HG02610 (cell line): Measurements from ENCODE around the gene KCNN3.

Experiments used
- ATAC-seq: cut with Tn5 transposase; IDR thresholded peaks from one replicate; pipeline ENCODE4 v1.9.1; 2021; ENCODE audit warnings: mild to moderate bottlenecking, moderate library complexity; ENCODE audit not compliant: unreplicated experiment

The KCNN3 gene

DNA sequence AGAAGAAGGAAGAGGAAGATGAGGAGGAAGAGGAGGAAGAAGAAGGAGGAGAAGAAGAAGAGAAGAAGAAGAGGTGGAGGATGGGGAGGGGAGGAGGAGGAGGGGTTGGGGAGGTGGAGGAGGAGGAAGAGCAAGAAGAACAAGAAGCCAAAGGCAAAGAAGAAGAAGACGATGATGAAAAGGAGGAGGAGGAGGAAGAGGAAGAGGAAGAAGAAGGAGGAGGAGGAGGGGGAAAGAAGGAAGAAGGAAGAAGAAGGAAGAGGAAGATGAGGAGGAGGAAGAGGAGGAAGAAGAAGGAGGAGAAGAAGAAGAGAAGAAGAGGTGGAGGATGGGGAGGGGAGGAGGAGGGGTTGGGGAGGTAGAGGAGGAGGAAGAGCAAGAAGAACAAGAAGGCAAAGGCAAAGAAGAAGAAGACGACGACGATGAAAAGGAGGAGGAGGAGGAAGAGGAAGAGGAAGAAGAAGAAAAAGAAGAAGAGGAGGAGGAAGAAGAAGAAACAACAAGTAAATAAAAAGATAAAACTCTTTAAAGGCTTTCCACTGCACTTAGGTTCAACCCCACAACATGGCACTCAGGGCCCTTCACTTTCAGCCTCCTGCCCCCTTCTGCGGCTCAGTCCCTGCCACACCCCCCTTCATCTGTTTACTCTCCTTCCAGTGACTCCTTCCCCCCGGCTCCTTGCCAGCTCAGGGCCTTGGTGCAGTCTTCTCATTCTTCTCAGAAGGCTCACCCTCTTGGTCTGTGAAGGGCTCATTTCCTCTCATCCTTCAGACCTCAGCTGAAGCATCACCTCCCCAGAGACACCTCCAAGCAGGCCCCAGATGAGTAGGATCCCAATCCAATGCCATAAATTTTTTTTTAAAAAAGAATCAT is 114.0 kb downstream of the KCNN3 start:
- ATAC-seq, result no peak

DNA sequence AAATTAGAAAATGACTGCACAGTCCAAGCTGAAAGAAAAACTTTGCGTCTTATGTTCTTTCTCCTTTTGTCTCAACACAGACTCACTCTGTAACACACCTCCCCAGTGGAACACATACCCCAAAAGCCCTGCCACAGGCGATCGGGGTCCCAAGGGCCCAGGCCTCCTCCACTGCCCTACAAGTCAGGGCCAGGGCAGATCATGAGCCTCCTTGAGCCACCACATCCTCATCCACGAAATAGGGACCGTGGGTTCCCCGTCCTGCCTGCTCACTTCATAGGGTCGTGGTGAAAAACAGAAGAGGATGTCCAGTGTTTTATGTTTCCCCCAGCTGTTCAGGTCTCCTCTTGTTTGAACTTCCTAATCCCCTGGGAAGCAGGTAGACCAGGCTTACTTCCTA is 116.7 kb downstream of the KCNN3 start:
- ATAC-seq, result no peak

DNA sequence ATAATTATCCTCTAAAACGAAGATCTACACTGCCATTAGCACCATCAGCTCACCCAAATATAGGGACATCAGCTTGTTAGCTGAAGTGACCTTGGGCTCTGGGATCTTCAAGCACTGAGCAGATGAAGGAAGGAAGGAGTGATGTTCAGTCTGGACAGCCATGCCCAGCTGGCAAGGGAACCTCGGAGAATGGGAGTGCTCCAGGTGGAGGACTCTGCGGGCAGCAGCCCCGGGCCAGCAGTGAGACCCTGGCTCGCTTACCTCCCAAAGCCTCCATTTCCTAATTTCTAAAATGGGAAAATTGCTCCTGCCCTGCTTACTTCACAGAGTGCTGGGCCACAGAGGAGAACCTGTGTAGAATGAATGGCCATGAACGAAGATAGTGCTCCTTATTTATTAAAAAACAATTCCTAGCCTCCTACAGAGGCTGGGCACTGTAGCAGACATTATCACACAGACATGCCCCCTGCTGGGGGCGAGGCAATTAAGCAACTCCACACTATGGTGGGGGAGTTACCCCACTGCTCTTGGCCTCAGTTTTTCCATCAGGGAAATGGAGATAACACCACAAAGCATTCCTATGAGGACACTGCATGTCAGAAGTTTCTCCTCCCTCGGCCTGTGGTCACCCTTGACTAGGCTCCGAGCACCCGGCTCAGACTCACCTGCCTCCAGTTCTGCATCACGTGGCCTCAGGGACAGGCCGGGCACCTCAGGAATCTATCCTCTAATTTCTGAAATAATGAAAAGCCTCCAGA is 117.6 kb downstream of the KCNN3 start:
- ATAC-seq, result no peak

DNA sequence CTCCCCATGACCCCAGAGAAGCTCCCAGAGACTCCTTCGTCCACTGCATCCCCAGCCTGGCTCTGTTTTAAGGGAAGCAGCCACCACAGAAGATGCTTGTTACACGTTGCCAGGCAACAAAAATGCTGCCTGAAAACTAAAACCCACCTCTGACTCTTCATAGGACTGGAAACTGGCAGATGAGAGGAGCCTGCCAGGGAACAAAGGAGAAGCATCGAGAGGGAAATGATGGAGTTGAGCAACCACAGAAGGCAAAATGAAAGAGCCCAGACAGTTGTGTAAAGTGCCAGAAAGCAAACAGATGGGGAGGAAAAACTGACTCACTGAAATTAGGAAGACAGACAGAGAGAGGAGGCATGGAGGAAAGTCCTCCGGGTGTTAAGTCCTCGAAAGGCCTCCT is 118.4 kb downstream of the KCNN3 start:
- ATAC-seq, result no peak

DNA sequence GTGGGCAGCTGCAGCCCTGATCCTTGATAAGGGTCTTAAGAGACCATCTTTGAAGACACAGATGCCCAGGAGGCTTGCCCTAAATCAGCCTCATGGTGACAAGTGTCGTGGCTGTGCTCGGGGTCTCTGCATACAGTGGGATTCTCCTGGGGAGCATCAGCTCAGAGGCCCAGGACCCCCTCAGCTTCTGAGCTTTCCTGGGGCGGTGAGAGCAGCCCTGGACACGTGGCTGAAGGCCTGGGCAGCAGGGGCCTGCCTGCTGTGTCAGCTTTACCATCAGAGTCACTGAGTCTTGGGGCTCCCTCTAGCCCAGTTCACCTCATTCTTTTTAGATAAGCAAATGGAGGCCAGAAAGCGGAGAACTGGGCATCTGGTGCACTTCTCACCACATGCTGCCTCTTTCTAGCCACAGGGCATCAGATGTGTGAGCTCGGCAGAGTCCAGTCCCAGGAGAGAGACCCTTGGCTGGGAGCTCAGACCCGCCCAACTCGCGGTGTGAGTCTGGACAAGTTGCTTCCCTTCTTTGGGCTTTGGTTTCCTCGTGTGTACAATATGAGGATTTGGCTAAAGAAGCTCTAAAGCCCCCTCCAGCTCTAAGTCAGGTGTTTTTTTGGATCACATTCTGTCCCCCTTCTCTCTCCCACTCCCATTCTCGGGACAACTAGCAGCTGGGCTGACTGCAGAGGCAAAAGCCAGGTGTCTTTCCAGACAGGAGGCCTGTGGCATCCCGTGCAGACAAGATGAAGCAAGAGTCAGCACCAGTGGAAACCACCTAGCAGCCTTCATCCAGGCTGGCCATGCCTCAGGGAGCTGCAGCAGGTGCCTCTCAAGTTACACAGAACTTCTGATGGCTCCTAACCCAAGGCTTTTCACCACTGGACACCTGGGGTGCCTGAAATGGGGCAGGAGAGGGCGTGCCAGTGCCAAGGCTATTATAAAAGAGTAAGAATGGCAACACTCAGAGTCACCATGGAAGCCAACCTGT is 119.1 kb downstream of the KCNN3 start:
- ATAC-seq, result no peak

DNA sequence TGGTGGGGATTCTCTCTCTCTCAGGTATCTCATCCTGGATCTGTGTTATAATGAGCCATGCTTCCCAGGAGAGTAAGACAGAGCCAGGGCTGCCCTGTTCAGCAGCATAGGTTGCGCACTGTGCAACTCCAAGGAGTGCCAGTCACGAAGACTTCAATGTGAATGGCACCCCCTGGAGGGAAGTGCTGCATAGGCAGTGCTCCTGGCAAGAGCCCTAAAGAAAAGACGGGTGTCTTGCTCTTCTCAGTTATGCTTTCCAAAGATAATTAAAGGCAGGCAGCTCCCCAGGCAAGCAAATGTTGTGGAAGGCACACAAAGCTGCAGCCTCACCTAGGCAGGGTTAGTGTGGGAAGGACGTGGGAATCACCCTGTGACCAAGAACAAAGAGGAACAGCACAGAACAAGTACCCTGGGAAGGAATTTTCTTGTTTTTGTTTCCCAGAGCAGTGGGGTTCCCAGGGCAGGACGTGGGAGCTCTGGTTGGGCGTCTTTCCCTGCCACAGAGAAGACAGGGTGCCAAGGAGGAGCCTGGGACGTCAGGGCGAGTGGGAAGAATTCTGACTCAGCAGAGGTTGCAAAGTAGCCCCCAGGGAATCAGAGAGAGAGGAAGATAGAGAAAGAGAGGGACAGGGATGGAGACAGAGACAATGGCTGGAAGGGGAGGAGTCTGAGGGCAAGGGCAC is 120.9 kb downstream of the KCNN3 start:
- no peak for ATAC-seq

DNA sequence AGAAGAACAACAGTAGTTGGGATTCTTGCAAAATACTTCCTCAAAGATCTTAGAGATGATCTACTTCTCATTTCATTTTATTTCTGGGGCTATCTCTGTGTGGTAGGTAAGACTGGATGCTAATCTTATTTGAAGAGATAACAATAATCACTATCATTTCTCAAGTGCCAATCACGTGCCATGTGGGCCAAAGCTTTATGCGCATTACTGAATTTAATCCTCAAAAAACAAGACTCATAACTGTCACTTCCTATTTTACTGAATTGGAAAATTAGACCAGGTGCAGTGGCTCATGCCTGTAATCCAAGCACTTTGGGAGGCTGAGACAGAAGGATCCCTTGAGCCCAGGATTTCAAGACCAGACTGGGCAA is 121.7 kb downstream of the KCNN3 start:
- no peak for ATAC-seq

DNA sequence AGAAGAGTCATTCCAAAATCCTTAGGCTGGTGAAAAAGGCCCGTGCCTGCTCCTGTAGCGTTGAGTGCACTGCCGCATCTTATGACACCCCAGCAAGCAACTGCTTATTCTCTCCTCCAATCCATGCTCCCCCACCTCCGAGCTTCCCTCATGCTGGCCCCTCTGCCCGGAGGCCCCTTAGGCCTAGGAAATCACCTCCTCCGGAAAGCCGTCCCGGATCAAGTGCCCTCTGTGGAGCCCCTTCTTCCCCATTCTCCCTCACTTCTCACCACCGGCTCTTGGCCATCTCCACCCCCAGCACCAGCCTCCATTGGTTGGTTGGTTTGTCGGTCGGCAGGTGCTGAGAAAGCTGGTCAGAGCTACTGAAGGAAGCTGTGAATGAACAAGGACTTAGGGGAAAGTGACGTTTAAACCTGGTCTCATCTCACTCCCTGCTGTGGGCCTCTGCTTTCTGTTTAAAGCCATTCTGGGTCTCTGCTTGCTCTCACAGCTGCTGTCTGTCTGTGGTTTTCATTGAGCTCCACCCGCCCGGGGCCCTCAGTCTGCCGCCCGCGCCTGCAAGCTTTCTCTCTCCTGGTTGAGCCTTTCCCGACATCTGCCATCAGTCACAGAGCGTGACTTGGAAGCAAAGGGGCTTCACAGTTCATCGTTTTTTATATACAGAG is 122.2 kb downstream of the KCNN3 start:
- peak; percentile 78 for ATAC-seq

DNA sequence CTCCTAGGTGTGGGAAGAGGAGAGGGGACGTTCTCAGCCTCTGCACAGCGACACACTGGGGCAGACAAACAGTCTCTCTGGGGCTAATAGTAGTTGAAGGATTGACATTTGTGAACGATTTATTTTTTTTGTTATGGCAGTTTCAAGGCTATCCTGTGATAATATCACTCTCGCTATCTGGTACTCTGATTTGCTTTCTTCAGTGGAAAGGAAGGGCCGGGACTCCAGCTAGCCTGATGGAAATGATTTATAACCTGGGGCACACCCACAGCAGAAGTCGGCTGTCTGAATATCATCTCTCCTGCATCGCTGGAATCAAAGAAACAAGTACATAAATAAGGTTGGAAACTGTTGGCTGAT is 122.7 kb downstream of the KCNN3 start:
- no peak for ATAC-seq

DNA sequence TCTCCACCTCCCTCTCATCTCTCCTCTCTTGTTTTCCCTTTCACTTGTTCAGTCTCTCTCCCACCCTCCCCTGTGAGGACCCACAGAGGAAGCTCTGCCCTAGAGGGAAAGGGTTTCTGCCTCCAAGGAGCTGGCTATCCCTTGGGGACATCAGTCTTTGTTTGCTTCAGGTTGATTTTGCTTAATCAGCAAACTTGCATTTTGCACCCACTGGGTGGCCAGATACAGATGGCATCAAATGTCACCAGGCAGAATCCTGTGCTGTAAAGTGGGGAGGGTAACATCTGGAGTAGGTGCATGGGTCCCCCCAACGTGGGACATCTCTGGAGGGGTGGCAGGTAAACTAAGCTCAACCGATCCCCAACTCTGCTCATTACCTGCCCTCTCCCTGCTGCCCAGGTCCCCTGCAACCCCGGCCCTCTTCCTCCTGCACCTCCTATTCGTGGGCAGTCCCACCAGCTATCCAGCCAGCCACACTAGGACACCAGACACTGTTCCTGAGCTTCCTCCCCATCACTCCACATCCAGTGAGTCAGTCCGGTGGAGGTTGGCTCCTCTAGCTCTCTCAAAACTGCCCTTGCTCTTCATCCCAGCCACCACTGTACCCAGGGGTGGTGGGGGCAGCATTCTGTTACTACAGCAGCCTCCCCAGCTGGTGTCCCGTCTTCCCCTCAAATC is 123.3 kb downstream of the KCNN3 start:
- ATAC-seq, result no peak

DNA sequence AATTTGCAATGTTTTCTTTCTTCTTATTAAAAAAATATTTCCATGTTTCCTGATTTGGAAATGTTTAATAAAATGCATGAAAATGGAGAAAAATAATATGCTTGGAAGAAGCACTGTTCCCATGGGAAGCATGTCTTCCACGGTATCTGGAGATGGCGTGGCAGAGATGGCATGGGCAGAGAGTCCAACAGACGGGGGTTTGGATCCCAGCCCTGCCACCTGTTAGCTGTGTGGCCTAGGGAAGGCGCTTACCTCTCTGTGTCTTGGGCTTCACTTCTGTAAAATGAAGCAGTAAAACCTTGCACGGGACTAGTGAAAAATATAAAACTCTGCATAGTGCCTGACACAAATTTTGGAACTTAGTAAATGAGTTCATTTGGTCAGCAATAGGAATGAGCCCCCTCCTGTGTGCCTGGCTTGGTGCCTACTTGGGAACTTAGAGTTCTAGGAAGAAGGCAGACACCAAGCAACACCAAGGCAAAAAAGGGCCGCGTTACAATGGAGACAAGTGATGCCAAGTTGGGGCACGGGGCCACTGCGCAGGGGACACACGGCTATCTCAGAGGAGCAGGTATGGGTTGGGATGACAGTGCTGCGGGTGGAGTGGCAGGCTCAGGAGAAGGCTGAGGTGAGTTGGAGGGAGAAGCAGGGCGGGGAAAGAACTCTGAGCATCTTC is 124.2 kb downstream of the KCNN3 start:
- no peak for ATAC-seq

DNA sequence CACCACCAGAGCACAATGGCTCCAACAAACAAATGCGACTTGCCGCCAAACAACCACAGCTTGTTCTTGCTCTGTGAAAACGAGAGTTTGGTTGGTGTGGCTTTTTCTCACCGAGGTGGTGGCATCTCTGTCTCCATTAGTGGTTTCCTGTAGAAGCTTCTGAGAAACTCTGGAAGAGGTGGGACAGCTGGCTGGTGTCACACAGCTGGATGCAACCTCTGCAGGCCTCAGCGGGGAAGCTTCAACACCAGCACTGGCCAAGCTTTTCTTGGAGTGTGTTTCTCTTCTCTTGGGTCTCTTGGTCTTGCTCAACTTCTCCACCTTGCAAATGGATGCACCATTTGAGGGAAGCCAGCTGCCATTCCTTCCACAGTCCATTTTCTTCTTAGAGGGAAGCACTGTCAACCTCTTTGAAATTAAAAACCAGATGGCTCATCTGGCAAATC is 124.8 kb downstream of the KCNN3 start:
- no peak for ATAC-seq

DNA sequence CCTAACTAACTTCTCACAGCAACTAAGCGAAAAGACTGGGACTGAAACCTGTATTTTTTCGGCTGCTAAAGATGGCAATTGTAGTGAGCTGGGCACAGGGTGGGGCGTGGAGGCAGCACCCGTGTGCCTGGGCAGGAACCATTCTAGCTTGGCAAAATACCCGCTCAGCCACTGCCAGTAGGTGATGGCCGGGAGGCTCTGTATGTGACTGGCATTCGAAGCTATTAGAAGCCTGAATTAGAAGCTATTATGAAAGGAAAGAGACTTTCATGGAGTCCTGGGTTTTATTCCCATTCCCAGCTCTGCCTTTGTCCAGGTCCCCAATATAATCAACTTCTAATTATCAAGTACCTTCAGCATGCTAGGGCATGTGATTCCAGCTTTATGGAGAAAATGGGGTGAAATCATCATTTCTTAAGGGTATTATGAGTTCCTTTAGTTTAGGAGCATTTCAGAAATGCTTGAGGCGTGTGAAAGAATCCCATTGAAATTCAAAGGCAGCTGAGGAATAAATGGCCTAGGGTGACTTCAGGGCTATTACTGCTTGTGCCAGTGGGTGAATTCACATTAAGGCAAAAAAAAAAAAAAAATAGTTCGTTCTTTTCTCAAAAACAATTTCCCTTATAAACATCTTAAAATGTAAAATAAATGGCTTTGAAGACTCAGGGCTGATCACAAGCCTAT is 125.6 kb downstream of the KCNN3 start:
- no peak for ATAC-seq

DNA sequence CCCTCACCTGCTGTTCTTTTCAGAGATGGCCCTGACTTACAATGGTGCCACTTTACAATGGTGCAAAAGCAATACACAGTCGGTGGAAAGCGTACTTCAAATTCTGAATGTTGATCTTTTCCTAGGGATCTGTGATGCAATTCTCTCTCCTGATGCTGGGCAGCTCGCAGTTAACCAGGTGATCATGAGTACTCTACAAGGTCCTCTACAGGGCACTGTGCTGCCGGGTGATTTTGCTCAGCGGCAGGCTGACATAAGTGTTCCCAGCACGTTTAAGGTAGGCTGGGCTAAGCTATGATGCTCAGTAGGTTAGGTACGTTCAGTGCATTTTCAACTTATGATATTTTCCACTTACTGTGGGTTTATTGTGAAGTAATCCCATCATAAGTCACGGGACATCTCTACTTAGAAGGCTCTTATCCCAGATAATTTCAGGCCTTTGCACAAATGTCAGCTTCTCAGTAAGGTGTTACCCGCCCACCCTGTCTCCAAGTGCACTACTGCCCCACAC is 126.5 kb downstream of the KCNN3 start:
- no peak for ATAC-seq

DNA sequence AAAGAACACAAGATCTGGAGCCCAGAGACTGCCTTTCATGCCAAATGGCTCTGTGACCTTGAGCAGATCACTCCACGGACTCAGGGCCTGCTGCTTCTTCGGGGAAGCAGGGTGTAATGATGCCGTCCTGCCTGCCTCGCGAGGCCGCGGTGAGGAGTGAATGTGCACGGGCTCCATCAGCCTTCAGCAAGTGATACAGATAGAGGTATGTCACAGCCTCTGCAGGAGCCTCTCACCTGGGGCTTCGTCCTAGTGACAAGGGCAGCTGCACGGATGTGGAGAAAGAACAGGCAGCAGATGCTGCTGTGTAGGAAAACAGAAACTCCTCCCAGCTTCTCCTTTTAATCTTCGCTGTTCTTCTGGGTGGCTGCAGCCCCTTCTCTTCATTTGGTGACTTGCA is 127.5 kb downstream of the KCNN3 start:
- ATAC-seq, result no peak

DNA sequence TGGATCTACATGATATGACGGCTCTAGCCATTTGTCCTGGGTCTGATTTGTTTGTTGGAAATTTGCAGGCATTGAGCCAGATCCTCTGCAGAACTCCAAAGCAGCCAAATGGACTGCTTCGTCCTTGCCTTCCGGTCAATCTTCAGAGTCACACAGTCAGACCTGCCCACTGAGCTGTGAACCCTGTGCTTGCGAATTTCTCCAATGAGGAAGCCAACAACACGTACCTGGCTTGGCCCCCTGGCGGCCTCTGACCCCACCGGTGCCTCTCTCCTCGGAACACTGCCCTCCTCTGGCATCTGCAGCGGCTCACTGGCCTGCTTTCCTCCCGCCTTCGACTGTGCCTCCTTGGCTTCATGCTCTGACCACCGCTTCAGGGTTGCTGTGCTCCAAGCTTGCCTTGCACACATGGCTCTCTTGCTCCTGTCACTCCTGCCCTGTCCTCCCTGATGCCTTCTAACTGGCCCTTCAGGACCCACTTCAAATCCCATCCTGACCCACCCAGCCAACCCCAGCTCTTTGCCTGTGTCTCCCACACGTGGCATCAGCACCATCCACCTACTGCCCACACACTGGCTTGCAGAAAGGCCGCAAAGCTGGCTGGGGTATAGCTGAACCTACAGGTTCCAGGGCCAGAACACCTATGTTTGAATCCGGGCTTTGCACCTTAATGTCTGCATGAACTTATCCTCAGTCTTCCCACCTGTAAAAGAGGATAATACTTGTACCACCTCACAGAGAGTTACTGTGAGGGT is 128.2 kb downstream of the KCNN3 start:
- no peak for ATAC-seq

DNA sequence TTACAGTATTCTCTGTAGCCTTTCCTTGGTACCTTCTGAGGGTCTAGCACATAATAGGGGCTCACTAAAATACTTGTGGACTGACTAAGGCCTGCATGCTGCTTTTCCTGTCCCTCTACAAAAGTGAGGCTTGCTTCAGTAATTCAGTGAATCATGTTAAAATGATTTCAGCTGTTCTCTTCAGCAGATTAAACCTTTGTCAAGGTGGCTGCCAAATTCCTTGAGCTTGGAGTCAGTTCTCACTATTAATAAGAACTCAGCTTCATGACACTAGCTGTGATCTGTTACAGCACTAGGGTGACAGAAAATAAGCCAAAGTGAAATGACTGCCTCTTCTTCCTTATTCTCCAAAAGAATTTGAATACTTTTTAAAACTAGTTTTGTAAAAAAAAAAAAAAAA is 128.8 kb downstream of the KCNN3 start:
- ATAC-seq, result no peak
